HepG2 (cell line): ENCODE data around the gene IL17RC. TPM values are rescaled to one million over a fixed set of nuclear protein-coding genes. Genes with fewer than 3 reads are reported as not detected.

ENCODE experiments used
- ARNTL ChIP-seq: sonication (generic); formaldehyde crosslinking; IDR thresholded peaks from 2 replicates; pipeline ENCODE4 v1.4.0; 2020; ENCODE audit warnings: mild to moderate bottlenecking, missing genetic modification reagents
- ATF3 ChIP-seq: sonication (generic); formaldehyde crosslinking; IDR thresholded peaks from 2 replicates; pipeline ENCODE4 v1.4.0; 2020; ENCODE audit warnings: missing genetic modification reagents
- BCL3 ChIP-seq: sonication (generic); formaldehyde crosslinking; IDR thresholded peaks from 2 replicates; pipeline ENCODE4 v1.5.1; 2020; ENCODE audit warnings: mild to moderate bottlenecking, missing genetic modification reagents, moderate library complexity
- FIP1L1 ChIP-seq: fragments of 200-400 bp; formaldehyde crosslinking; IDR thresholded peaks from 2 replicates; pipeline ENCODE4 v1.6.1; 2018; ENCODE audit warnings: low read depth, mild to moderate bottlenecking, low read length, moderate library complexity, borderline replicate concordance; ENCODE audit not compliant: insufficient read depth
- JDP2 ChIP-seq: sonication (generic); formaldehyde crosslinking; IDR thresholded peaks from 2 replicates; pipeline ENCODE4 v1.8.1; 2022; ENCODE audit warnings: missing genetic modification reagents, borderline replicate concordance
- MTA3 ChIP-seq: sonication (generic); formaldehyde crosslinking; IDR thresholded peaks from 2 replicates; pipeline ENCODE4 v1.4.0; 2020; ENCODE audit warnings: missing genetic modification reagents
- NAIF1 ChIP-seq: sonication (generic); formaldehyde crosslinking; IDR thresholded peaks from 2 replicates; pipeline ENCODE4 v1.5.0; 2020; ENCODE audit warnings: mild to moderate bottlenecking, missing genetic modification reagents, borderline replicate concordance
- POLR2G ChIP-seq: fragments of 200-400 bp; formaldehyde crosslinking; IDR thresholded peaks from 2 replicates; pipeline ENCODE4 v1.6.1; 2018; ENCODE audit warnings: mild to moderate bottlenecking, low read depth, low read length, moderate library complexity
- REPIN1 ChIP-seq: sonication (generic); formaldehyde crosslinking; IDR thresholded peaks from 2 replicates; pipeline ENCODE4 v1.8.0; 2022; ENCODE audit warnings: missing genetic modification reagents, low read depth, mild to moderate bottlenecking, borderline replicate concordance
- REXO4 ChIP-seq: sonication (generic); formaldehyde crosslinking; IDR thresholded peaks from 2 replicates; pipeline ENCODE4 v1.8.0; 2022; ENCODE audit warnings: missing genetic modification reagents, mild to moderate bottlenecking, borderline replicate concordance
- RFX5 ChIP-seq: IDR thresholded peaks from 2 replicates; pipeline ENCODE4 v1.6.1; 2011; ENCODE audit warnings: low read depth, low read length, improper control_type of control experiment
- SIN3B ChIP-seq: fragments of 150-350 bp; IDR thresholded peaks from 2 replicates; pipeline ENCODE4 v1.6.1; 2014; ENCODE audit warnings: low read length
- TERF1 ChIP-seq: sonication (generic); formaldehyde crosslinking; IDR thresholded peaks from 2 replicates; pipeline ENCODE4 v1.8.0; 2022; ENCODE audit warnings: mild to moderate bottlenecking, missing genetic modification reagents, moderate library complexity
- TSC22D2 ChIP-seq: sonication (generic); formaldehyde crosslinking; IDR thresholded peaks from 2 replicates; pipeline ENCODE4 v1.5.1; 2020; ENCODE audit warnings: missing genetic modification reagents, mild to moderate bottlenecking, borderline replicate concordance
- ZBTB42 ChIP-seq: sonication (generic); formaldehyde crosslinking; IDR thresholded peaks from 2 replicates; pipeline ENCODE4 v1.5.0; 2020; ENCODE audit warnings: mild to moderate bottlenecking, missing genetic modification reagents
- ZFAT ChIP-seq: sonication (generic); formaldehyde crosslinking; conservative IDR thresholded peaks from 2 replicates; pipeline ENCODE4 v1.8.1; 2023; ENCODE audit warnings: missing genetic modification reagents, inconsistent platforms
- ZNF10 ChIP-seq: sonication (generic); formaldehyde crosslinking; IDR thresholded peaks from 2 replicates; pipeline ENCODE4 v1.4.0; 2020; ENCODE audit warnings: mild to moderate bottlenecking, low read depth, missing genetic modification reagents, borderline replicate concordance
- ZNF547 ChIP-seq: sonication (generic); formaldehyde crosslinking; IDR thresholded peaks from 2 replicates; pipeline ENCODE4 v1.5.1; 2020; ENCODE audit warnings: mild to moderate bottlenecking, missing genetic modification reagents
- ZNF609 ChIP-seq: sonication (generic); formaldehyde crosslinking; IDR thresholded peaks from 2 replicates; pipeline ENCODE4 v1.4.0; 2020; ENCODE audit warnings: mild to moderate bottlenecking, missing genetic modification reagents, borderline replicate concordance
- ZNF775 ChIP-seq: sonication (generic); formaldehyde crosslinking; IDR thresholded peaks from 2 replicates; pipeline ENCODE4 v1.4.0; 2020; ENCODE audit warnings: missing genetic modification reagents, mild to moderate bottlenecking, moderate library complexity, borderline replicate concordance
- polyA plus RNA-seq, 8 experiments: library from polyadenylated mRNA; depleted of rRNA in 3 of 8; stranded (reverse) in 7 of 8; unstranded in 1 of 8; fragments of >200 nt; fragmentation: Illumina TruSeq in 4 of 8; extraction: Trizol in 4 of 8; gene quantifications; 2 replicates each; pipeline versions ENCODE4 v1.2.1 to v1.2.3, GENCODE V29; 2011 to 2016; ENCODE audit warnings: low read depth in 4 of 8, missing spikeins in 1 of 8, mixed read lengths in 1 of 8; ENCODE audit not compliant: insufficient read depth in 1 of 8
- total RNA-seq, 5 experiments: library from RNA; depleted of rRNA; stranded (reverse); fragments of >200 nt; fragmentation: Illumina TruSeq; extraction: Trizol; gene quantifications; 2 replicates each; pipeline ENCODE4 v1.2.3, GENCODE V29; 2016; ENCODE audit warnings: low read depth in 1 of 5

The IL17RC gene
- total and polyA plus RNA-seq, 2 of the 13 experiments (the other 11 are each of a cell fraction or from before 2014, with no cell fraction given): 20.7 to 24.0 TPM

- TF ChIP-seq BCL3: no peak; the same call in none of the 2 replicates
- TF ChIP-seq ZBTB42 (CRISPR knock-in tag): 0 out of 2 replicates have a peak, but pooled peaks have one; percentile 55
- TF ChIP-seq SIN3B: no peak
- peak; percentile 65 for TF ChIP-seq ATF3
- peak; percentile 88 for TF ChIP-seq TSC22D2 (CRISPR knock-in tag)
- TF ChIP-seq TERF1 (CRISPR knock-in tag): peak; percentile 56; the same call in 1 of the 2 replicates
- no peak for TF ChIP-seq ARNTL (CRISPR knock-in tag)
- TF ChIP-seq ZNF609: no peak; the same call in none of the 2 replicates
- no peak for TF ChIP-seq ZFAT (CRISPR knock-in tag)
- peak; percentile 48; the same call in 1 of the 2 replicates for TF ChIP-seq ZNF547
- peak; percentile 36; the same call in 1 of the 2 replicates for TF ChIP-seq NAIF1
- no peak; the same call in 1 of the 2 replicates for TF ChIP-seq RFX5
- TF ChIP-seq JDP2 (CRISPR knock-in tag): no peak
- TF ChIP-seq MTA3 (CRISPR knock-in tag): no peak
- no peak for TF ChIP-seq ZNF775 (CRISPR knock-in tag)
- TF ChIP-seq FIP1L1: peak; percentile 11; the same call in 1 of the 2 replicates
- peak; percentile 57; the same call in 1 of the 2 replicates for TF ChIP-seq REPIN1
- TF ChIP-seq POLR2G: peak; percentile 89
- no peak for TF ChIP-seq ZNF10 (CRISPR knock-in tag)
- TF ChIP-seq REXO4 (CRISPR knock-in tag): peak; percentile 21; the same call in 1 of the 2 replicates
Measured at GRCh38 chr3:9946112-9947024, 29.5 kb downstream of the IL17RC start (continued).
